Measurements from ENCODE around the gene CEP85L.
"Not testable (repeated sequence)": the region's sequence is repeated elsewhere in the genome, so short reads cannot be mapped to it uniquely, and the experiment has no call there.

Gene CEP85L

GRCh38 chr6:118500130-118501015, 151.0 kb downstream of the CEP85L start:
- DNase-seq (ENCODE audit: low spot score): no peak

GRCh38 chr6:118495485-118496280, 155.7 kb downstream of the CEP85L start:
- peak; percentile 33 for DNase-seq (ENCODE audit: low spot score)

- no peak for DNase-seq (ENCODE audit: low spot score)
These were observed 157.3 kb downstream of the CEP85L start for GRCh38 chr6:118494091-118494490.

GRCh38 chr6:118489990-118490389, 161.4 kb downstream of the CEP85L start:
- DNase-seq (ENCODE audit: low spot score): no peak

GRCh38 chr6:118488631-118489030, 162.8 kb downstream of the CEP85L start:
- DNase-seq (ENCODE audit: low spot score): no peak

- no peak for DNase-seq (ENCODE audit: low spot score)
These were observed 165.5 kb downstream of the CEP85L start for GRCh38 chr6:118485601-118486550.

- DNase-seq (ENCODE audit: low spot score): no peak
These were observed 174.8 kb downstream of the CEP85L start for GRCh38 chr6:118476551-118476950.

GRCh38 chr6:118473266-118473665, 178.1 kb downstream of the CEP85L start:
- no peak for DNase-seq (ENCODE audit: low spot score)

GRCh38 chr6:118469468-118469867, 181.9 kb downstream of the CEP85L start:
- DNase-seq (ENCODE audit: low spot score): no peak

GRCh38 chr6:118468682-118469465, 182.5 kb downstream of the CEP85L start:
- DNase-seq (ENCODE audit: low spot score): no peak

GRCh38 chr6:118467181-118467580, 184.2 kb downstream of the CEP85L start:
- no peak for DNase-seq (ENCODE audit: low spot score)

GRCh38 chr6:118464620-118465019, 186.8 kb downstream of the CEP85L start:
- DNase-seq (ENCODE audit: low spot score): no peak

GRCh38 chr6:118460958-118461470, 190.4 kb downstream of the CEP85L start:
- DNase-seq (ENCODE audit: low spot score): no peak

GRCh38 chr6:118456982-118457381, 194.4 kb downstream of the CEP85L start:
- no peak for DNase-seq (ENCODE audit: low spot score)

GRCh38 chr6:118451839-118452238, 199.6 kb downstream of the CEP85L start:
- DNase-seq (ENCODE audit: low spot score): no peak

GRCh38 chr6:118444796-118445195, 206.6 kb downstream of the CEP85L start:
- no peak for DNase-seq (ENCODE audit: low spot score)

GRCh38 chr6:118436482-118436881, 214.9 kb downstream of the CEP85L start:
- no peak for DNase-seq (ENCODE audit: low spot score)

- DNase-seq (ENCODE audit: low spot score): not testable (repeated sequence)
These were observed 217.2 kb downstream of the CEP85L start for GRCh38 chr6:118434147-118434546.

GRCh38 chr6:118421312-118421711, 230.1 kb downstream of the CEP85L start:
- not testable (repeated sequence) for DNase-seq (ENCODE audit: low spot score)

GRCh38 chr6:118419448-118420394, 231.7 kb downstream of the CEP85L start:
- no peak for DNase-seq (ENCODE audit: low spot score)
